SU-DHL-6 (cell line): ENCODE measurements around the gene CYP21A2.
"Not testable (repeated sequence)": the region's sequence is repeated elsewhere in the genome, so short reads cannot be mapped to it uniquely, and the experiment has no call there.

Experiments used
- CTCF ChIP-seq: fragments of 200-600 bp; sonication (generic); IDR thresholded peaks from one replicate; pipeline ENCODE4 v1.5.1; 2017; ENCODE audit warnings: antibody characterized with exemption, mild to moderate bottlenecking, low read length, moderate library complexity; ENCODE audit not compliant: insufficient read depth, poor library complexity, severe bottlenecking
- EZH2phosphoT487 ChIP-seq: fragments of 200-600 bp; sonication (generic), shearing (Covaris generic); conservative IDR thresholded peaks from 2 replicates; pipeline ENCODE4 v1.6.1; 2018; ENCODE audit warnings: mild to moderate bottlenecking, antibody characterized with exemption, low read length, moderate library complexity, mixed read lengths

DNA sequence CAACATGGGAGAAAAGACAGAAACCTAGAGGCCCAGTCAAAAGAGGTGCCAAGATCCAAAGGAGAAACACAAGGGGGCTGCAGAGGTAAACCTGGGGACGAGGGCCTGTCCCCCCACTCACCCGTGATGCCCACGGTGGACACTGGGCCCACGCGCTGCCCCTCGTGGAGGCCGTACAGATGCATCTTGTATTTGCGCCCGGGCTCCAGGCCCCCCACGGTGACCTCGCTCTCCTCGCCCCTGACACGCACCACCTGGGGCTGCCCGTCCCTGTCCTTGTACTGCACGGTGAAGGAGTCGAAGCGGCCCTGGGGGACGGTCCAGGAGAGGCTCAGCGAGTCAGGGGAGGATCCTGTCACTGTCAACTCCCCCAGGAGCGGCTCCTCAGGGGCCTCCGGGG, 10.9 kb downstream of the CYP21A2 start:
- TF ChIP-seq CTCF, EZH2phosphoT487: not testable (repeated sequence)
